GM23338 (cell line): ENCODE data around the gene MPRIP.

Source experiments
- EZH2 ChIP-seq: fragments of 200-600 bp; sonication (generic); IDR thresholded peaks from one replicate; pipeline ENCODE4 v1.8.0; 2017; ENCODE audit warnings: antibody characterized with exemption, mild to moderate bottlenecking, low read depth; ENCODE audit not compliant: unreplicated experiment
- POLR2AphosphoS5 ChIP-seq: IDR thresholded peaks from 2 replicates; pipeline ENCODE4 v1.6.1; 2016; ENCODE audit warnings: antibody characterized with exemption, low read depth
- ZNF331 ChIP-seq: fragments of 250-450 bp; sonication (Bioruptor Pico); IDR thresholded peaks from 2 replicates; pipeline ENCODE4 v1.5.0; 2020; ENCODE audit warnings: low read depth, mild to moderate bottlenecking, moderate library complexity
- TF ChIP-seq, protein P1 (sequence below), 2 experiments: fragments of 200-600 bp in 1 of 2; sonication (generic) in 1 of 2; conservative IDR thresholded peaks; 2 replicates each; pipeline versions ENCODE4 v1.5.1 to v1.6.1; 2016 to 2017; ENCODE audit warnings: antibody characterized with exemption in 2 of 2, low read depth in 2 of 2, mild to moderate bottlenecking in 2 of 2, moderate library complexity in 1 of 2

GRCh38 chr17:17151055-17151454 lies 108.8 kb downstream of the MPRIP start:
- TF ChIP-seq, protein P1, sequence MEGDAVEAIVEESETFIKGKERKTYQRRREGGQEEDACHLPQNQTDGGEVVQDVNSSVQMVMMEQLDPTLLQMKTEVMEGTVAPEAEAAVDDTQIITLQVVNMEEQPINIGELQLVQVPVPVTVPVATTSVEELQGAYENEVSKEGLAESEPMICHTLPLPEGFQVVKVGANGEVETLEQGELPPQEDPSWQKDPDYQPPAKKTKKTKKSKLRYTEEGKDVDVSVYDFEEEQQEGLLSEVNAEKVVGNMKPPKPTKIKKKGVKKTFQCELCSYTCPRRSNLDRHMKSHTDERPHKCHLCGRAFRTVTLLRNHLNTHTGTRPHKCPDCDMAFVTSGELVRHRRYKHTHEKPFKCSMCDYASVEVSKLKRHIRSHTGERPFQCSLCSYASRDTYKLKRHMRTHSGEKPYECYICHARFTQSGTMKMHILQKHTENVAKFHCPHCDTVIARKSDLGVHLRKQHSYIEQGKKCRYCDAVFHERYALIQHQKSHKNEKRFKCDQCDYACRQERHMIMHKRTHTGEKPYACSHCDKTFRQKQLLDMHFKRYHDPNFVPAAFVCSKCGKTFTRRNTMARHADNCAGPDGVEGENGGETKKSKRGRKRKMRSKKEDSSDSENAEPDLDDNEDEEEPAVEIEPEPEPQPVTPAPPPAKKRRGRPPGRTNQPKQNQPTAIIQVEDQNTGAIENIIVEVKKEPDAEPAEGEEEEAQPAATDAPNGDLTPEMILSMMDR (conservative IDR thresholded peaks at IDR 0.05; ENCODE audit: low read depth in 2 of 2), result no peak
- TF ChIP-seq POLR2AphosphoS5 (no peak), ZNF331 (CRISPR knock-in tag) (no peak), EZH2 (no peak)
